Activated T-helper 1 cell treated with anti-CD3 and anti-CD28 coated beads, Interleukin-2, amount 50 U/mL, for 16 hours (primary cell): ENCODE results near the gene RPN2.
"Not testable (repeated sequence)": the region's sequence is repeated elsewhere in the genome, so short reads cannot be mapped to it uniquely, and the experiment has no call there.

Experiments
- DNase-seq, 2 donors: peaks; one replicate each; pipeline ENCODE4 v3.0.0-alpha.2; 2020; ENCODE audit warnings: low read depth in 1 of 2, low spot score in 1 of 2

RPN2 gene

DNA sequence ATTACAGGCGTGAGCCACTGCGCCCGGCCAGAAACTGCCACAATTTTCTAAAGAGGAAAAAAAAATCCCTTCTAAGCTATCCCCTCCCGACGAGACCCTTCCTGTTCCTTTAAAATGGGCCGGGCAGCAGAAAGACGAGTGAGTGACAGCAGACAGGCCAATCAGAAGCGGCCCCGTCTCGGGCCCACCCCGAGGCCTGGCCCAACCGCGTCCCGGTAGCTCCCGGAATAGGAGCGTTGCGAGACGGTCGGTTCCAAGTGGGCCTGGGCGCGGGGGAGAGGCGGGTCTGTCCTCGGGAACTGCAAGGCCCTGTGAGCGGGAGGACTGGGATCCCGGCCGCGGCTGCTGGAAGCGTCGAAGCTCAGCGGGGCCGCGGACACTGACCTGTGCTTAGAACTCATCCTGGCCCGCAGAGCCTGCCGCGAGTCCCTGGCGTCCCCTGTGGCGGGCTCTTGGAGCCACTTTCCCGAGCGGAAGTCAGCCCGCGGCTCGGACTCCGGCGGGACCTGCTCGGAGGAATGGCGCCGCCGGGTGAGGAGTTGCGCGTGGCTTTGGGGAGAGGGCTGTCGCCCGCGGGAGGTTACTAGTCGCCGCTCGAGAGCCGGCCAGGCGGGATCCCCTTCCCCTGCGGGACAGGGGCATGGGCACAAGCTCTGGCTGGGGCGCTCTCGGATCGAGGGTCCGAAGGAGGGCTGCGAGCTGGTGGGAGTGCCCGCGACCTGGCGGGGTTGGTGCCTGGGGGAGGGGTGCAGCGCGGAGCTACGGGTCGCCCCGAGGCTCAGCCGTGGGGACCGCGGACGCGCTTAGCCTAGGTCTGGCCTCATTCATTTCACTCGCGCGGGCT lies at the start of gene RPN2, which contains the start of gene MROH8:
TSS of gene RPN2 (plus strand) at position 492 of the 844 bp plus-strand sequence. CDS start at position 519, 27 bp downstream.
TSS of gene MROH8 (minus strand) at position 710 of the 844 bp plus-strand sequence.
- peak; percentile 90 to 92 for DNase-seq

GRCh38 chr20:37131486-37131885 lies 47.6 kb upstream of the RPN2 start:
- DNase-seq: no peak

- no peak for DNase-seq
These were observed 45.2 kb upstream of the RPN2 start for GRCh38 chr20:37133952-37134351.

- no peak for DNase-seq
These were observed 41.6 kb upstream of the RPN2 start for GRCh38 chr20:37137547-37137946.

DNA sequence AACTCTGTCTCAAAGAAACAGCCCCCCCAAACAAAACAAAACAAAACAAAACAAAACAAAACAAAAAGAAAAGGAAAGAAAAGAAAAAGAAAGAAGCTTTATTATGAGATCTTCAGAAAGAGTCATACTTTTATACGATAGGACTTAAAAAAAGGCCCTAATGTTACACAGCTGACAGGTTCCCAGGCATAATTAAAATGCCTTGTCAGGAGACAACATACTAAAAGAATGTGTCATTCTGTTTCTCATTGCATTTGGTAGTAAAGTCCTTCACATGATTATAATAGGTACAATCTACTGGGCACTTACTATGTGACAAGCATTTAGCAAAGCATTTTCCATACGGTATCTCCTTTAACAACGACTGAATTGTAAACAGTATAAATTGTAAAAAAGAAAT lies 36.4 kb upstream of the RPN2 start:
- DNase-seq: no peak

DNA sequence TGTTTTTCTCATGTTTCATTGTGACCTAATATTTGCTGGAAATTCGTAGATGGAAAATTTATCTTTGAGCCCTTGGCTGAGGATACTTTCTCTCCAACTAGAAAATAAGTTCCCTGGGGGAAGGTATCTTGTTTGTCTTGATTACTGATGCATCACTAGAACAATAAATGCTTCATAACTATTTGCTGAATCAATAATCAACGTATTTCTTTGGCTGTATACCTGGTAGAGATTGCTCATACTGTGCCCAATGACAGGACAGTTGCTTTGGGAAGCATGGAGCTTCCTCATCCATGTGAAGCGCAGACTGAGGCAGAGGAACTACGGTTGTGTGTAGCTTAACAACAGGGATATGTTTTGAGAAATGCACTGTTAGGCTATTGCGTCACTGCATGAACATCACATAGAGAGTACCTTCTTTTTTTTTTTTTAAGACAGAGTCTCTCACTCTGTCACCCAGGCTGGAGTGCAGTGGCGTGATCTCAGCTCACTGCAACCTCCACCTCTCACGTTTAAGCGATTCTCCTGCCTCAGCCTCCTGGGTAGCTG lies 34.2 kb upstream of the RPN2 start:
- DNase-seq: no peak

- no peak for DNase-seq
These were observed 31.9 kb upstream of the RPN2 start for GRCh38 chr20:37147250-37147649.

GRCh38 chr20:37150864-37151263 lies 28.3 kb upstream of the RPN2 start:
- not testable (repeated sequence) for DNase-seq

DNA sequence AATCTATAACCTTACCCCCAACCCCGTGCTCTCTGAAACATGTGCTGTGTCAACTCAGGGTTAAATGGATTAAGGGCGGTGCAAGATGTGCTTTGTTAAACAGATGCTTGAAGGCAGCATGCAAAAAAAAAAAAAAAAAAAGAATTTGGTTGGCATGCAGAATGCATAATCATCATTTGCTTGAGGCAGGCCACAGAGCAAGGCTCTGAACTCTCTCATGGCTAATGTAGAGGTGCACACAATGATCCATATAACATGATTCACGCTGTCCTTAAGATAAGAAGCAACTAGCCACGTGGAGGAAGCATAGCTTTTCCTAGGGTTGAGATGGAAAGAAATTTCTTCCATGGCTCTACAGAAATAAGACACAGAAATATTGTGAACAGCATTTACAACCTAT lies 27.6 kb upstream of the RPN2 start:
- no peak for DNase-seq

DNA sequence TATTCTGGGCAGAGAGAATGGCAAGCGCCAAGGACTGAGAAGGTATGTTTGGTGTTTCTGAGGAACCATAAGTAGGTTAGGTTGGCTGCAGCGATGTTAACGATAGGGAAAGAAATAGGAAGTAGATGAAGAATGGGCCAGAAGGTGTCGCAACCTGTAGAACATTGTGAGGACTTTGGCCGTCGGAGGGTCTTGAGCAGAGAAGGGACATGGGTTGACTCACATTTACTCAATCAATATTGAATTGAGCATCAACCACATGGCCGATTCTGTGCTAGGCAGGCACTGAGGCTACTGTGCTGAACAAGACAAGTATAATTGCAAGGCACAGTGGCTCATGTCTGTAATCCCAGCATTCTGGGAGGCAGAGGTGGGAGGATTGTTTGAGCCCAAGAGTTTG lies 26.8 kb upstream of the RPN2 start:
- DNase-seq: no peak

DNA sequence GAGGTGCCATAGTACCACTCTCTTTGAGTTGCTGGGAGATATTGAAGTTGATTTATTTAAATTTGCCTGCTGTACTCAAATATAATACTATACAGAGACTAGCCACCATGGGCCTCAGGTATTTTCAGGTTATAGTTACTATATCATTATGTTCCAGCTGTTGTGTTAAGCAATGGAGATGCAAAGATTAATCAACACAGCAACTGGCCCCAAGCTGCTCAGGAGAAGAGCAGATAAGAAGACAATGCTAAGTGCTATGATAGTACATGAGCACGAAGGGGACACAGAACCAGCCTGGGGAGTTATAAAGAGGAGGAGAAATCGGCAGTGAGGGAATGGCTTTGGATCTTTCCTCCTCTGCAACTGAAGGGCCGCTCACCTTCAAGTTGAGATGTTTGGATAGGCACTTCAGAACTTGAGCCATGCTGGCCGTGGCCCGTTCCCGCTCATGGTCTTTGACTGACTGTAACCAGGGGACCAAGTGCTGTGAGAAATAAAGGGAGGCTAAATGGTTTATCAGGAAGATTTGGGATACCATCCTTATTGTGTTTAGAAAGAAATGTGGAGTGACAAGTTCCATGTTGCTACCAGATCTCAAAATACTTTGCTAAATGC lies 24.3 kb upstream of the RPN2 start:
- no peak for DNase-seq

DNA sequence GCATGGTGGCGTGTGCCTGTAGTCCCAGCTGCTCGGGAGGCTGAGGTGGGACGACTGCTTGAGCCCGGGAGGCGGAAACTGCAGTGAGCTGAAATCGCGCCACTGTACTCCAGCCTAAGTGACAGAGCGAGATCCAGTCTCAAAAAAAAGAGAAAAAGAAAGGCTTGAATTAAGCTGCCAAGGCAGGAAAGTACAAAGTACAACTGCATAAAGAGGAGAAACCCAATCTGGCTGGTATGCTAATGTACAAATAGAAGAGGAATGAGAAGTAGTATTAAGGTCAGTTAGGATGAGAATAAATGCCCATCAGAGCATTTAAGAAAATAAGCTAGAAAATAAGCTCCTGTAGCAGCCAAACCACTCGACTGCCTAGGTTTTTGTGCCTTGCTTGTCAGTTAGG lies 23.1 kb upstream of the RPN2 start:
- DNase-seq: no peak

- DNase-seq: no peak
These were observed 20.9 kb upstream of the RPN2 start for GRCh38 chr20:37158248-37158647.

DNA sequence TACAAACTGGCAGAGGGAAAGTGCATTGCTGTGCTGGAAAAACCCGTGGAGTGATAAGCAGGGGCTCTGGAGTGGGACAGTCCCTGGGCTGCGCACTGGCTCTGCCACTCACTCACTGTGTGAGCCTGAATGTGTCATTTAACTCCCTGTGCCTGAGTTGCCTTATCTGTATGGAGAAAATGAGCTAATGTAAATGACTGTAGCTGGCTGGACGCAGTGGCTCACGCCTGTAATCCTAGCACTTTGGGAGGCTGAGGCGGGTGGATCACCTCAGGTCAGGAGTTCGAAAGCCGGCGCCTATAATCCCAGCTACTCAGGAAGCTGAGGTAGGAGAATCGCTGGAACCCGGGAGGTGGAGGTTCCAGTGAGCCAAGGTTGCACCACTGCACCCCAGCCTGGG lies 18.4 kb upstream of the RPN2 start:
- DNase-seq: no peak

- DNase-seq: no peak
These were observed 17.1 kb upstream of the RPN2 start for GRCh38 chr20:37161830-37162549.

GRCh38 chr20:37162646-37163045 lies 16.5 kb upstream of the RPN2 start:
- no peak for DNase-seq

DNA sequence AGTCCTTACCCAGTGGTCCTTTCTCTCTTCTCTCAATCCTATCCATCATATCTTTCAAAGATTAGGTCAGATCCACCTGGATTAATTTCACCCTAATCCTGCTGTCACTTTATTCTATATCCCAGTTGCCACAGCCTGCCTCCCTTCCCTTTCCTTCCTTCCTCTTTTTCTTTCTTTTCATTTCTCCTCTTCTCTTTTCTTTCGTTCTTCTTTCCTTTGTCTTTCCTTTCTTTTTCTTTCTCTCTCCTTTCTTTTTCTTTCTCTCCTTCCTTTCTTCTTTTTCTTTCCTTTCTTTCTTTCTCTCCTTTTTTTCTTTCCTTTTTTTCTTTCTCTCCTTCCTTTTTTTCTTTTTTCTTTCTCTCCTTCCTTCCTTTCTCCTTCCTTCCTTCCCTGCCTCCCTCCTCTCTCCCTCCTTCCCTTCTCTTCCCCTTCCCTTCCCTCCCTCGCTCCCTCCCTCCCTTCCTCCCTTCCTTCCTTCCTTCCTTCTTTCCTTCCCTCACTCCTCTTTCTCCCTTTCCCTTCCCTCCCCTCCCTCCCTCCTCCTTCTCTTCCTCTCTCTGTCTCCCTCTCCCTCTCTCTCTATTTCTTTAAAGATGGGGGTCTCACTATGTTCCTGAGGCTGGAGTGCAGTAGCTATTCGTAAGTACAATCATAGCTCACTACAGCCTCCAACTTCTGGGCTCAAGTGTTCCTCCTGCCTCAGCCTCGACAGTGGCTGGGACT lies 15.1 kb upstream of the RPN2 start:
- no peak for DNase-seq

- no peak for DNase-seq
These were observed 14.1 kb upstream of the RPN2 start for GRCh38 chr20:37165031-37165430.

DNA sequence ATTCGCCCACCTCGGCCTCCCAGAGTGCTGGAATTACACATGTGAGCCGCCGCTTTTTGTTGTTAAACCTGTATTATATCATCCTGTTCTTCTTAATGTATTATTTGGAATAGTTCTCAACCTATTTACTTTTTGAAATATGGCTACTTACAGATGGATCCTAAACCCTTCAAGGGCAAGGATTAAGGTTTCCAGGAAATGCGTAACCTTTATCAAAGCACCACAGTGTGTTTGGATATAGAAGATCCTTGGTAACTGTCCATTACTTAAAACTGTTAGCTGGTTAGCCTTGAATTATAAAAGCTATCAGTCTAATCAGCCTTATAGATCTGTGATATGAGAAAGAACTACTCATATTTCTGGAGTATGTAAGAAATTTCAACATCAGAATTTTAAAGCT lies 12.3 kb upstream of the RPN2 start:
- DNase-seq: no peak

DNA sequence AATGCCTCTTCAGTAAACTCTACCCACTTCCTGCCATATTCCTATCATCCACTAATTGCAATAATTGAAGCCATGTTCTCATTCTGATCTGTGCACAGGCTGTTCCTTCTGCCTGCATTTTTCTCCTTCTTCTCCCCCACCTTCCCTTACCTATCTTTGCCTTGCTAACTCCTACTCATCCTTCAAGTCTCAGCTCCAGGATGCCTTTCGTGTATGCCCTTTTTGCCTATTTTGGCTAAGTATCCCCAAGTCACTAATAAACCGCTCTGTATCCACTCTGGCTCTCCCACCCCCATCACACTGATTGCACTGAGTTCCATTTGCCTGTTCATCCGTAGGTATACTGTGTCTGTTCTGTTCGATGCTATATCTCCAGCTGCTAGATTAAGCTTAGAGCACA lies 6.3 kb upstream of the RPN2 start:
- no peak for DNase-seq
